GM21526 (cell line): ENCODE results near the gene SYNPR.

Experiments used
- ATAC-seq: cut with Tn5 transposase; IDR thresholded peaks from one replicate; pipeline ENCODE4 v1.9.1; 2021; ENCODE audit warnings: moderate library complexity; ENCODE audit not compliant: unreplicated experiment, low FRiP score

SYNPR gene

GRCh38 chr3:63462732-63463131 lies 184.6 kb downstream of the SYNPR start:
- ATAC-seq = no peak

- no peak for ATAC-seq
These were observed 189.3 kb downstream of the SYNPR start for GRCh38 chr3:63467392-63467791.

- ATAC-seq = no peak
These were observed 192.6 kb downstream of the SYNPR start for GRCh38 chr3:63470745-63471144.

GRCh38 chr3:63471781-63472180 lies 193.7 kb downstream of the SYNPR start:
- ATAC-seq = no peak

- no peak for ATAC-seq
These were observed 195.6 kb downstream of the SYNPR start for GRCh38 chr3:63473641-63474166.

- ATAC-seq = no peak
These were observed 196.9 kb downstream of the SYNPR start for GRCh38 chr3:63474828-63475518.

GRCh38 chr3:63477494-63478129 lies 199.5 kb downstream of the SYNPR start:
- no peak for ATAC-seq

- ATAC-seq = no peak
These were observed 201.0 kb downstream of the SYNPR start for GRCh38 chr3:63478990-63479660.

GRCh38 chr3:63479661-63480035 lies 201.5 kb downstream of the SYNPR start:
- ATAC-seq = no peak

- no peak for ATAC-seq
These were observed 203.5 kb downstream of the SYNPR start for GRCh38 chr3:63481627-63482026.

GRCh38 chr3:63482341-63482740 lies 204.2 kb downstream of the SYNPR start:
- ATAC-seq = no peak

GRCh38 chr3:63492464-63492863 lies 214.4 kb downstream of the SYNPR start:
- ATAC-seq = no peak

GRCh38 chr3:63493101-63493500 lies 215.0 kb downstream of the SYNPR start:
- ATAC-seq = no peak

GRCh38 chr3:63494646-63495045 lies 216.5 kb downstream of the SYNPR start:
- no peak for ATAC-seq

GRCh38 chr3:63497641-63498040 lies 219.5 kb downstream of the SYNPR start:
- no peak for ATAC-seq

- ATAC-seq = no peak
These were observed 222.1 kb downstream of the SYNPR start for GRCh38 chr3:63500196-63500595.

GRCh38 chr3:63508305-63508704 lies 230.2 kb downstream of the SYNPR start:
- ATAC-seq = no peak

GRCh38 chr3:63508771-63509170 lies 230.7 kb downstream of the SYNPR start:
- ATAC-seq = no peak

GRCh38 chr3:63513791-63514190 lies 235.7 kb downstream of the SYNPR start:
- ATAC-seq = no peak

- no peak for ATAC-seq
These were observed 236.6 kb downstream of the SYNPR start for GRCh38 chr3:63514678-63515077.

- ATAC-seq = no peak
These were observed 241.3 kb downstream of the SYNPR start for GRCh38 chr3:63519426-63519825.

- ATAC-seq = no peak
These were observed 243.5 kb downstream of the SYNPR start for GRCh38 chr3:63521657-63522056.
